ENCODE results near the gene FAM53A. TPM values are rescaled to one million over a fixed set of nuclear protein-coding genes. Genes with fewer than 3 reads are reported as not detected.

The FAM53A gene
- total and polyA plus RNA-seq, 2 of the 4 experiments (the other 2 are of a cell fraction), result 2.0 to 3.1 TPM

GRCh38 chr4:1596393-1596792, 87.7 kb downstream of the FAM53A start:
- Histone ChIP-seq H4K5ac (ENCODE audit: low read depth, low read length) (no peak overlapping the region), H2BK20ac (ENCODE audit: low read depth, low read length) (no peak overlapping the region), H2BK15ac (ENCODE audit: low read depth, low read length) (no peak overlapping the region), H3K4me1 (ENCODE audit: control insufficient read depth, insufficient read depth, low read length) (no peaks in the 10 kb centered on the region), H2AK9ac (replicated peaks; ENCODE audit: low read depth, low read length, poor library complexity) (no peak overlapping the region), H3K9me1 (ENCODE audit: insufficient read depth, low read length) (no peaks in the 10 kb centered on the region), H2AK5ac (ENCODE audit: low read depth, low read length) (no peak overlapping the region), H3K79me1 (ENCODE audit: low read depth in 1 of 2, low read length in 2 of 2) (no peaks in the 10 kb centered on the region), H3K36me3 (ENCODE audit: control insufficient read depth, insufficient read depth, low read length) (no peaks in the 10 kb centered on the region), H3K23ac (ENCODE audit: low read depth, low read length) (no peak overlapping the region), H3K27me3 (ENCODE audit: control insufficient read depth, insufficient read depth, low read length) (peaks cover 8% of the 10 kb centered on the region; the same call in 1 of the 2 replicates), H3K18ac (ENCODE audit: low read depth, low read length) (no peak overlapping the region), H4K91ac (ENCODE audit: insufficient read depth, low read depth, low read length) (no peak overlapping the region), H3K27ac (ENCODE audit: insufficient read depth, low read length) (no peak overlapping the region), H3K56ac (ENCODE audit: extremely low read depth, insufficient read depth, low read length) (no peak overlapping the region), H3K4ac (ENCODE audit: low read depth, low read length) (no peak overlapping the region), H2BK5ac (ENCODE audit: low read depth, low read length, poor library complexity, severe bottlenecking) (no peak overlapping the region), H3K9ac (ENCODE audit: low read depth, low read length) (no peak overlapping the region), H3K4me2 (ENCODE audit: low read depth, low read length) (no peak overlapping the region), H3K4me3 (ENCODE audit: insufficient read depth, low read depth, low read length) (no peak overlapping the region), H2BK120ac (ENCODE audit: low read depth, low read length) (no peak overlapping the region), H4K20me1 (ENCODE audit: insufficient read depth, low read length) (no peaks in the 10 kb centered on the region), H3K9me3 (ENCODE audit: control insufficient read depth, insufficient read depth, low read length) (peaks cover 8% of the 10 kb centered on the region), H2AFZ (replicated peaks; ENCODE audit: low read length, poor library complexity) (no peak overlapping the region), H4K8ac (ENCODE audit: low read depth in 2 of 2, low read length in 2 of 2) (no peak overlapping the region), H3K14ac (replicated peaks; ENCODE audit: low read depth, low read length) (no peak overlapping the region)
- dilution Hi-C loops (cut with HindIII; ENCODE audit: low sequenced_read_pairs, unreplicated experiment) (no loop called here), in situ Hi-C loops (cut with MboI; ENCODE audit: low sequenced_read_pairs) (no loop called here), intact Hi-C loops (cut with micrococcal nuclease) (no loop called here)
- WGBS, 2 experiments (ENCODE audit: extremely low coverage in 2 of 2, insufficient read length in 1 of 2), result 95% methylated on average over 4 of the region's 16 CpGs; no CpG with 5 or more reads in 1 of the 2 experiments
- no TSS peak for BruUV-seq (replicated peaks)
- ATAC-seq (ENCODE audit: low read depth) (no peak), DNase-seq (no peak)
- ChIA-PET POLR2A (ENCODE audit: unreplicated experiment) (no interaction called here), CTCF (no interaction called here)
- TF ChIP-seq RCOR1 (IDR thresholded peaks at IDR 0.05; ENCODE audit: insufficient replicate concordance, low read length) (no peak), CTCF (conservative IDR thresholded peaks at IDR 0.05; ENCODE audit: low read depth, low read length) (no peak), MAZ (IDR thresholded peaks at IDR 0.05; ENCODE audit: borderline replicate concordance, low read depth, low read length) (no peak), RAD21 (IDR thresholded peaks at IDR 0.05; ENCODE audit: low read length) (no peak), POLR2A (IDR thresholded peaks at IDR 0.05; ENCODE audit: low read depth, low read length) (no peak), CHD1 (IDR thresholded peaks at IDR 0.05; ENCODE audit: low read depth, low read length) (no peak), NFE2L2 (IDR thresholded peaks at IDR 0.05; ENCODE audit: low read depth, low read length) (no peak)
